ENCODE measurements around the gene MGMT. TPM values are rescaled to one million over a fixed set of nuclear protein-coding genes. Genes with fewer than 3 reads are reported as not detected.

Gene MGMT
- total RNA-seq, 2 donors from 2014 or later, result 28.6 to 33.7 TPM

- Histone ChIP-seq H3K9ac (ENCODE audit: extremely low read depth, low read length, poor library complexity, severe bottlenecking) (no peak overlapping the region), H3K36me3 (ENCODE audit: control insufficient read depth, insufficient read depth, low read length) (no peaks in the 10 kb centered on the region), H3K4me3 (ENCODE audit: low read length) (no peak overlapping the region), H3K27ac (ENCODE audit: low read depth, low read length) (no peak overlapping the region), H3K4me1 (ENCODE audit: control insufficient read depth, insufficient read depth, low read length) (no peaks in the 10 kb centered on the region), H3K9me3 (ENCODE audit: control insufficient read depth, low read length) (no peaks in the 10 kb centered on the region), H3K27me3 (ENCODE audit: control insufficient read depth, insufficient read depth, low read length, poor library complexity, severe bottlenecking) (no peaks in the 10 kb centered on the region)
- no peak for TF ChIP-seq CTCF (conservative IDR thresholded peaks at IDR 0.05)
- no peaks in the 10 kb centered on the region for H3K36me3 Mint-ChIP-seq (ENCODE audit: low read depth)
- H3K27me3 Mint-ChIP-seq (ENCODE audit: insufficient read depth), result peaks cover 1% of the 10 kb centered on the region
- no peak for DNase-seq
- no peak overlapping the region for H3K4me3 Mint-ChIP-seq
- 92 to 97% methylated on average over 13 to 17 of the region's 17 CpGs for WGBS, 2 experiments (ENCODE audit: insufficient coverage in 1 of 2, insufficient read length in 1 of 2)
- H3K4me1 Mint-ChIP-seq, result no peaks in the 10 kb centered on the region
- H3K9me3 Mint-ChIP-seq, result no peaks in the 10 kb centered on the region
- H3K27ac Mint-ChIP-seq, result no peak overlapping the region
These were observed 48.4 kb upstream of the MGMT start for GRCh38 chr10:129418496-129419225.

- Histone ChIP-seq H3K9me3 (ENCODE audit: control insufficient read depth, low read length) (no peaks in the 10 kb centered on the region), H3K4me1 (ENCODE audit: control insufficient read depth, insufficient read depth, low read length) (no peaks in the 10 kb centered on the region), H3K4me3 (ENCODE audit: low read length) (no peak overlapping the region), H3K27me3 (ENCODE audit: control insufficient read depth, insufficient read depth, low read length, poor library complexity, severe bottlenecking) (no peaks in the 10 kb centered on the region), H3K9ac (ENCODE audit: extremely low read depth, low read length, poor library complexity, severe bottlenecking) (no peak overlapping the region), H3K27ac (ENCODE audit: low read depth, low read length) (no peak overlapping the region), H3K36me3 (ENCODE audit: control insufficient read depth, insufficient read depth, low read length) (no peaks in the 10 kb centered on the region)
- no peaks in the 10 kb centered on the region for H3K4me1 Mint-ChIP-seq
- no peak overlapping the region for H3K27ac Mint-ChIP-seq
- no peaks in the 10 kb centered on the region for H3K9me3 Mint-ChIP-seq
- H3K27me3 Mint-ChIP-seq (ENCODE audit: insufficient read depth), result peaks cover 1% of the 10 kb centered on the region
- TF ChIP-seq CTCF (conservative IDR thresholded peaks at IDR 0.05), result no peak
- H3K36me3 Mint-ChIP-seq (ENCODE audit: low read depth), result no peaks in the 10 kb centered on the region
- 95% methylated on average over 19 to 23 of the region's 23 CpGs for WGBS, 2 experiments (ENCODE audit: insufficient coverage in 1 of 2, insufficient read length in 1 of 2)
- no peak for DNase-seq
- H3K4me3 Mint-ChIP-seq, result no peak overlapping the region
These were observed 47.6 kb upstream of the MGMT start for GRCh38 chr10:129419397-129419796.

- no peak for TF ChIP-seq CTCF (conservative IDR thresholded peaks at IDR 0.05)
- Mint-ChIP-seq H3K27ac (no peak overlapping the region), H3K36me3 (ENCODE audit: low read depth) (no peaks in the 10 kb centered on the region), H3K27me3 (ENCODE audit: insufficient read depth) (no peaks in the 10 kb centered on the region), H3K4me1 (no peaks in the 10 kb centered on the region), H3K4me3 (no peak overlapping the region), H3K9me3 (no peaks in the 10 kb centered on the region)
- H3K9me3 ChIP-seq (ENCODE audit: control insufficient read depth, low read length), result no peaks in the 10 kb centered on the region
- H3K27ac ChIP-seq (ENCODE audit: low read depth, low read length), result no peak overlapping the region
- WGBS, 2 experiments (ENCODE audit: insufficient coverage in 1 of 2, insufficient read length in 1 of 2), result 93 to 97% methylated on average over 9 to 10 of the region's 10 CpGs
- H3K9ac ChIP-seq (ENCODE audit: extremely low read depth, low read length, poor library complexity, severe bottlenecking), result no peak overlapping the region
- no peak for DNase-seq
- no peaks in the 10 kb centered on the region for H3K4me1 ChIP-seq (ENCODE audit: control insufficient read depth, insufficient read depth, low read length)
- H3K27me3 ChIP-seq (ENCODE audit: control insufficient read depth, insufficient read depth, low read length, poor library complexity, severe bottlenecking), result no peaks in the 10 kb centered on the region
- no peak overlapping the region for H3K4me3 ChIP-seq (ENCODE audit: low read length)
- H3K36me3 ChIP-seq (ENCODE audit: control insufficient read depth, insufficient read depth, low read length), result no peaks in the 10 kb centered on the region
These were observed 45.5 kb upstream of the MGMT start for GRCh38 chr10:129421399-129422010.

All from endodermal cell (in vitro differentiated cells).